K562 (cell line): ENCODE data around the gene DYNC2I2. TPM values are rescaled to one million over a fixed set of nuclear protein-coding genes. Genes with fewer than 3 reads are reported as not detected.

ENCODE experiments used
- ATF1 ChIP-seq, 2 experiments: fragments of 450-650 bp in 1 of 2; IDR thresholded peaks; 2 replicates each; pipeline ENCODE4 v1.6.1; 2016; ENCODE audit warnings: missing compliant biosample characterization in 1 of 2, missing genetic modification characterization in 1 of 2
- CLOCK ChIP-seq: fragments of 250-450 bp; sonication (Bioruptor Pico); IDR thresholded peaks from 2 replicates; pipeline ENCODE4 v1.4.0; 2020; ENCODE audit warnings: mild to moderate bottlenecking, moderate library complexity, borderline replicate concordance
- ETV5 ChIP-seq: sonication (generic); formaldehyde crosslinking; IDR thresholded peaks from 2 replicates; pipeline ENCODE4 v1.4.0; 2020; ENCODE audit warnings: low read depth, mild to moderate bottlenecking, missing genetic modification reagents
- HNRNPK ChIP-seq: fragments of 200-400 bp; formaldehyde crosslinking; IDR thresholded peaks from one replicate; pipeline ENCODE4 v1.6.1; 2018; ENCODE audit warnings: mild to moderate bottlenecking, low read depth, low read length; ENCODE audit not compliant: poor library complexity, severe bottlenecking
- KLF1 ChIP-seq: fragments of 450-650 bp; IDR thresholded peaks from 2 replicates; pipeline ENCODE4 v1.6.1; 2016; ENCODE audit warnings: missing genetic modification characterization, missing compliant biosample characterization
- MEIS2 ChIP-seq: fragments of 450-650 bp; IDR thresholded peaks from 2 replicates; pipeline ENCODE4 v1.6.1; 2014; ENCODE audit warnings: mild to moderate bottlenecking; ENCODE audit not compliant: partially characterized antibody
- NCOA4 ChIP-seq: fragments of 450-650 bp; IDR thresholded peaks from 2 replicates; pipeline ENCODE4 v1.6.1; 2018; ENCODE audit warnings: mild to moderate bottlenecking; ENCODE audit not compliant: partially characterized antibody
- SMARCE1 ChIP-seq: fragments of 450-650 bp; IDR thresholded peaks from 2 replicates; pipeline ENCODE4 v1.7.1; 2016; ENCODE audit warnings: mild to moderate bottlenecking
- SUPT5H ChIP-seq: fragments of 450-650 bp; IDR thresholded peaks from 2 replicates; pipeline ENCODE4 v1.6.1; 2016
- ZBTB17 ChIP-seq: fragments of 450-650 bp; formaldehyde crosslinking; IDR thresholded peaks from 2 replicates; pipeline ENCODE4 v1.4.0; 2020; ENCODE audit warnings: mild to moderate bottlenecking
- ZNF75A ChIP-seq: fragments of 450-650 bp; formaldehyde crosslinking; IDR thresholded peaks from 2 replicates; pipeline ENCODE4 v1.4.0; 2020; ENCODE audit warnings: mild to moderate bottlenecking
- polyA plus RNA-seq, 8 experiments: library from polyadenylated mRNA; depleted of rRNA in 4 of 8; stranded (reverse) in 5 of 8; unstranded in 3 of 8; fragments of >200 nt; fragmentation: Nextera tagmentation in 2 of 8; fragmentation: Illumina TruSeq in 1 of 8; extraction: Ambion mirVana in 2 of 8; extraction: Trizol in 1 of 8; gene quantifications; 2 replicates each; pipeline versions ENCODE4 v1.2.1 to v1.2.3, GENCODE V29; 2011 to 2014; ENCODE audit warnings: inconsistent platforms in 1 of 8, missing spikeins in 1 of 8
- total RNA-seq, 7 experiments: library from RNA; depleted of rRNA in 6 of 7; stranded (reverse); fragments of >200 nt in 6 of 7; fragmentation: Illumina TruSeq in 2 of 7; extraction: Trizol in 2 of 7; gene quantifications; 2 replicates each; pipeline versions ENCODE4 v1.2.1 to v1.2.3, GENCODE V29; 2011 to 2021; ENCODE audit warnings: low replicate concordance in 1 of 7
- TF ChIP-seq, protein P1 (sequence below), 2 experiments: fragments of 450-650 bp in 1 of 2; sonication (generic) in 1 of 2; formaldehyde crosslinking in 1 of 2; IDR thresholded peaks; 2 replicates each; pipeline versions ENCODE4 v1.7.1 to v1.9.0; 2016 to 2022; ENCODE audit warnings: inconsistent platforms in 1 of 2, mild to moderate bottlenecking in 1 of 2, missing genetic modification reagents in 1 of 2
- TF ChIP-seq, protein P2 (sequence below): sonication (generic); formaldehyde crosslinking; IDR thresholded peaks from 2 replicates; pipeline ENCODE4 v1.4.0; 2020; ENCODE audit warnings: mild to moderate bottlenecking, missing genetic modification reagents

Gene DYNC2I2
- total and polyA plus RNA-seq, 9 of the 15 experiments (the other 6 are each of a cell fraction or from before 2014, with no cell fraction given): 1.5 to 249 (median 70.0) TPM

GRCh38 chr9:128688501-128689292 lies 32.0 kb upstream of the DYNC2I2 start, which contains the start of gene SET (continued):
- TF ChIP-seq, protein P1, sequence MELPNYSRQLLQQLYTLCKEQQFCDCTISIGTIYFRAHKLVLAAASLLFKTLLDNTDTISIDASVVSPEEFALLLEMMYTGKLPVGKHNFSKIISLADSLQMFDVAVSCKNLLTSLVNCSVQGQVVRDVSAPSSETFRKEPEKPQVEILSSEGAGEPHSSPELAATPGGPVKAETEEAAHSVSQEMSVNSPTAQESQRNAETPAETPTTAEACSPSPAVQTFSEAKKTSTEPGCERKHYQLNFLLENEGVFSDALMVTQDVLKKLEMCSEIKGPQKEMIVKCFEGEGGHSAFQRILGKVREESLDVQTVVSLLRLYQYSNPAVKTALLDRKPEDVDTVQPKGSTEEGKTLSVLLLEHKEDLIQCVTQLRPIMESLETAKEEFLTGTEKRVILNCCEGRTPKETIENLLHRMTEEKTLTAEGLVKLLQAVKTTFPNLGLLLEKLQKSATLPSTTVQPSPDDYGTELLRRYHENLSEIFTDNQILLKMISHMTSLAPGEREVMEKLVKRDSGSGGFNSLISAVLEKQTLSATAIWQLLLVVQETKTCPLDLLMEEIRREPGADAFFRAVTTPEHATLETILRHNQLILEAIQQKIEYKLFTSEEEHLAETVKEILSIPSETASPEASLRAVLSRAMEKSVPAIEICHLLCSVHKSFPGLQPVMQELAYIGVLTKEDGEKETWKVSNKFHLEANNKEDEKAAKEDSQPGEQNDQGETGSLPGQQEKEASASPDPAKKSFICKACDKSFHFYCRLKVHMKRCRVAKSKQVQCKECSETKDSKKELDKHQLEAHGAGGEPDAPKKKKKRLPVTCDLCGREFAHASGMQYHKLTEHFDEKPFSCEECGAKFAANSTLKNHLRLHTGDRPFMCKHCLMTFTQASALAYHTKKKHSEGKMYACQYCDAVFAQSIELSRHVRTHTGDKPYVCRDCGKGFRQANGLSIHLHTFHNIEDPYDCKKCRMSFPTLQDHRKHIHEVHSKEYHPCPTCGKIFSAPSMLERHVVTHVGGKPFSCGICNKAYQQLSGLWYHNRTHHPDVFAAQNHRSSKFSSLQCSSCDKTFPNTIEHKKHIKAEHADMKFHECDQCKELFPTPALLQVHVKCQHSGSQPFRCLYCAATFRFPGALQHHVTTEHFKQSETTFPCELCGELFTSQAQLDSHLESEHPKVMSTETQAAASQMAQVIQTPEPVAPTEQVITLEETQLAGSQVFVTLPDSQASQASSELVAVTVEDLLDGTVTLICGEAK (IDR thresholded peaks at IDR 0.05): peak; percentile 56; the same call in 1 of the 2 replicates
- TF ChIP-seq, protein P1 (CRISPR knock-in tag; IDR thresholded peaks at IDR 0.05): no peak
- TF ChIP-seq ZBTB17 (CRISPR knock-in tag): peak; percentile 88
- TF ChIP-seq SUPT5H: peak; percentile 66
- peak; percentile 68; the same call in 1 of the 2 replicates for TF ChIP-seq SMARCE1
- TF ChIP-seq ETV5 (CRISPR knock-in tag): peak; percentile 78
- TF ChIP-seq CLOCK (CRISPR knock-in tag): peak; percentile 87; the same call in 1 of the 2 replicates
- 0 out of 2 replicates have a peak, but pooled peaks have one; percentile 55 for TF ChIP-seq ZNF75A
- TF ChIP-seq HNRNPK: no peak
- peak; percentile 78 for TF ChIP-seq MEIS2
- TF ChIP-seq, protein P2, sequence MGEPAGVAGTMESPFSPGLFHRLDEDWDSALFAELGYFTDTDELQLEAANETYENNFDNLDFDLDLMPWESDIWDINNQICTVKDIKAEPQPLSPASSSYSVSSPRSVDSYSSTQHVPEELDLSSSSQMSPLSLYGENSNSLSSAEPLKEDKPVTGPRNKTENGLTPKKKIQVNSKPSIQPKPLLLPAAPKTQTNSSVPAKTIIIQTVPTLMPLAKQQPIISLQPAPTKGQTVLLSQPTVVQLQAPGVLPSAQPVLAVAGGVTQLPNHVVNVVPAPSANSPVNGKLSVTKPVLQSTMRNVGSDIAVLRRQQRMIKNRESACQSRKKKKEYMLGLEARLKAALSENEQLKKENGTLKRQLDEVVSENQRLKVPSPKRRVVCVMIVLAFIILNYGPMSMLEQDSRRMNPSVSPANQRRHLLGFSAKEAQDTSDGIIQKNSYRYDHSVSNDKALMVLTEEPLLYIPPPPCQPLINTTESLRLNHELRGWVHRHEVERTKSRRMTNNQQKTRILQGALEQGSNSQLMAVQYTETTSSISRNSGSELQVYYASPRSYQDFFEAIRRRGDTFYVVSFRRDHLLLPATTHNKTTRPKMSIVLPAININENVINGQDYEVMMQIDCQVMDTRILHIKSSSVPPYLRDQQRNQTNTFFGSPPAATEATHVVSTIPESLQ (CRISPR knock-in tag): peak; percentile 90; the same call in 1 of the 2 replicates
- TF ChIP-seq ATF1 (CRISPR knock-in tag; IDR thresholded peaks at IDR 0.05): no peak
- peak; percentile 84 for TF ChIP-seq ATF1 (tag; IDR thresholded peaks at IDR 0.05)
- 0 out of 2 replicates have a peak, but pooled peaks have one; percentile 33 for TF ChIP-seq KLF1 (tag)
- no peak for TF ChIP-seq NCOA4
